Measurements from ENCODE around the gene PHLPP1. TPM values are rescaled to one million over a fixed set of nuclear protein-coding genes. Genes with fewer than 3 reads are reported as not detected.

Gene PHLPP1
- total and polyA plus RNA-seq, 12 donors = 13.8 to 61.6 (median 37.8) TPM

- 71 to 78% (median 75%) methylated on average over 7 of the region's 7 CpGs for WGBS, 4 donors
- DNase-seq = no peak
- Histone ChIP-seq H3K4me3 (no peak overlapping the region), H3K4me1 (replicated peaks in 1 of 2) (peaks cover 0 to 11% of the 10 kb centered on the region in 2 donors), H3K9me3 (replicated peaks in 1 of 3) (no peaks in the 10 kb centered on the region), H3K36me3 (replicated peaks in 1 of 2) (no peaks in the 10 kb centered on the region), H3K27ac (peak overlapping the region in 1 of 5 donors; percentile 13), H3K27me3 (no peaks in the 10 kb centered on the region)
- intact Hi-C loops (cut with DNase I) = no loop called here
- no peak for TF ChIP-seq POLR2A (IDR thresholded peaks at IDR 0.05)
- TF ChIP-seq CTCF (IDR thresholded peaks at IDR 0.05) = no peak
Observed at GRCh38 chr18:62844850-62845643, 129.7 kb downstream of the PHLPP1 start.

- no peak for DNase-seq
- TF ChIP-seq CTCF (IDR thresholded peaks at IDR 0.05) (no peak), POLR2A (IDR thresholded peaks at IDR 0.05) (no peak)
- intact Hi-C loops (cut with DNase I) = no loop called here
- Histone ChIP-seq H3K27ac (no peak overlapping the region), H3K4me3 (no peak overlapping the region), H3K4me1 (replicated peaks in 1 of 2) (peaks cover 0 to 11% of the 10 kb centered on the region in 2 donors), H3K36me3 (replicated peaks in 1 of 2) (no peaks in the 10 kb centered on the region), H3K27me3 (no peaks in the 10 kb centered on the region), H3K9me3 (replicated peaks in 1 of 3) (no peaks in the 10 kb centered on the region)
Observed at GRCh38 chr18:62846313-62846712, 131.0 kb downstream of the PHLPP1 start.

- Histone ChIP-seq H3K36me3 (replicated peaks in 1 of 2) (no peaks in the 10 kb centered on the region), H3K4me1 (replicated peaks in 1 of 2) (peaks cover 0 to 11% of the 10 kb centered on the region in 2 donors), H3K9me3 (replicated peaks in 1 of 3) (no peaks in the 10 kb centered on the region), H3K27me3 (no peaks in the 10 kb centered on the region), H3K27ac (no peak overlapping the region), H3K4me3 (no peak overlapping the region)
- WGBS, 4 donors = 77 to 84% (median 78%) methylated on average over 4 of the region's 4 CpGs
- intact Hi-C loops (cut with DNase I) = no loop called here
- DNase-seq = no peak
- TF ChIP-seq POLR2A (IDR thresholded peaks at IDR 0.05) = no peak
- TF ChIP-seq CTCF (IDR thresholded peaks at IDR 0.05) = no peak
Observed at GRCh38 chr18:62847081-62847480, 131.7 kb downstream of the PHLPP1 start.

- Histone ChIP-seq H3K27me3 (no peaks in the 10 kb centered on the region), H3K9me3 (replicated peaks in 1 of 3) (no peaks in the 10 kb centered on the region), H3K4me3 (no peak overlapping the region), H3K4me1 (replicated peaks in 1 of 2) (peaks cover 0 to 11% of the 10 kb centered on the region in 2 donors), H3K27ac (no peak overlapping the region), H3K36me3 (replicated peaks in 1 of 2) (no peaks in the 10 kb centered on the region)
- no peak for DNase-seq
- WGBS, 4 donors = 93 to 100% (median 99%) methylated on average over 1 of the region's 1 CpG
- intact Hi-C loops (cut with DNase I) = no loop called here
- TF ChIP-seq CTCF (IDR thresholded peaks at IDR 0.05) = no peak
- no peak for TF ChIP-seq POLR2A (IDR thresholded peaks at IDR 0.05)
Observed at GRCh38 chr18:62848946-62849345, 133.6 kb downstream of the PHLPP1 start.
